Brain microvascular endothelial cell (primary cell): ENCODE data around the gene PELI2.

Experiments used
- DNase-seq: peaks from one replicate; pipeline ENCODE4 v3.0.0-alpha.2; 2020
- H3K27ac ChIP-seq: fragments of 250-450 bp; sonication (Bioruptor Pico); 2 replicates; pipeline ENCODE4 v1.5.1; 2020; ENCODE audit warnings: mild to moderate bottlenecking, moderate library complexity
- H3K27me3 ChIP-seq: fragments of 250-450 bp; sonication (Bioruptor Pico); replicated peaks from 2 replicates; pipeline ENCODE4 v1.5.1; 2020; ENCODE audit warnings: mild to moderate bottlenecking
- H3K36me3 ChIP-seq: fragments of 250-450 bp; sonication (Bioruptor Pico); replicated peaks from 2 replicates; pipeline ENCODE4 v1.5.1; 2020; ENCODE audit warnings: mild to moderate bottlenecking
- H3K4me3 ChIP-seq: 2 replicates; pipeline ENCODE4 v1.5.1; 2011; ENCODE audit warnings: low read depth, mild to moderate bottlenecking, control low read depth, low read length, moderate library complexity
- CTCF ChIP-seq: IDR thresholded peaks from 2 replicates; pipeline ENCODE4 v1.5.1; 2011; ENCODE audit warnings: low read depth, mild to moderate bottlenecking, moderate library complexity, low read length, control low read depth, inconsistent platforms; ENCODE audit errors: missing control alignments
- in situ Hi-C: cut with HindIII; loops from 2 replicates; pipeline ENCODE4 v1.10.0; 2017; ENCODE audit warnings: low sequenced_read_pairs, low pct_ligation_motif_present

Gene PELI2

DNA sequence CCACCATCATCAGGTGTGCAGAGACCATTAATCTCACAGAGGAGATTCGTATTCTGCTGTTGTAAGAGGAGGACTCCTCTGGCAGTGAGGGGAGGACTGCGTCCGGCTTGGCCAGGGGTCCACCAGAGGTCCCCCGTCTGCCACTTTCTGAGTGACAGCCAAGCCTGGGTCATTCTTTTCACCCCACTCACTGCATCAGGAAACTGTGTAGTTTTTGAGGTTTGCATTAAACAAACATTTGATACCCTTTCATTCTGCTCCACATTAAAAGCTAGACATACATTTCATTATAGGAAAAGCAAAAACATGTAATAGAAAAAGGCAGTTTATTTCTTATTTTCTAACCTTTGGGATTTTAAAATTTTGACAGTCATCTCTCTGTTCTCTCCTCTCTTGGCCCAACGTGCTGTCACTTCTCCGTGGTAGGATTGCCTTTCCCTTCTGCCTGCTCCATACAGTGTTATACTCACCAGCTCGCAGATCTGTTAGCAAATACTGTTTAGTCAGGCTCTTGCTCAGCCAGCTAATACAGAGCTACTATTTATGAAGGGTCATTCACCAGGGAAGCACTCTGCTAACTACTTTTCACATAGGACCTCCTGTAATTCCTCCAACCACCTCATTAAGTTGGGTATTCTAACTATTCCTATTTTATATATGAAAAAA, 99.3 kb downstream of the PELI2 start:
- H3K4me3 ChIP-seq = no peak overlapping the region
- no peak for DNase-seq
- no peak for TF ChIP-seq CTCF
- in situ Hi-C loops = no loop called here
- no peaks in the 10 kb centered on the region for H3K27me3 ChIP-seq
- no peaks in the 10 kb centered on the region for H3K36me3 ChIP-seq
- H3K27ac ChIP-seq = no peak overlapping the region

DNA sequence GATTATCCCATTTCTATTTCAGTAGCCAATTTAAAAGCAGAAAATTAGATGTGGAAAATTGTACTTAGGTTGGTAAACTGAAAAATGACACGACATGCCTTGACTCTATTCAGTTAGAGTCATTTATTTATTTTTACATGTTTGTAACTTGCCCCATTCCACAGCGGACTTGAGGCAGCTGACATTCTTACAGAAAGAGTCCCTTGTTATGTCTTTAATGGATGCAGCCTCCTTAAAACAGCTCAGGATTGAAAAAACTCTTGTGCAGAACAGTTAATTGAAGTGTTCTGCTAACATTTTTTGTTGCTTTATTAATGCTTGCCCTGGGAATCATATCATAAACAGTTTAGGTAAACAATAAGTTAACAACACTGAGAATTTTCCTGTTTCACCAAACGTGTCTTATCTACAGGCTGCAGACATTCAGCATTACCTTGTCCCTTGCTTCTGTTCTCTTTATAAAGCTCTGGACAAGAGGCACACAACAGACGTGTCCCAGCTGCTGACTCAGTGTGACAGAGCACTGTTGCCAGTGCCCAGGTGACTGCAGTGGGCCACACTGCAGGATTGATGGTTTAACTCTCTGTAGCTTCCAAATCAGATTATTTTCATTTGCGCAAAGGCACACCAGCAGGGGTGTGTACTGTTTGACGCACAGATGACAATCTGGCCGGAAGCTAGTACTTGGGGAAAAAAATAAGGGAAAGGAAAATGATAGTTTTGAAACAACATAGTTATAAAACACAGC, 101.6 kb downstream of the PELI2 start:
- DNase-seq = no peak
- Histone ChIP-seq H3K27me3 (no peaks in the 10 kb centered on the region), H3K4me3 (no peak overlapping the region), H3K27ac (no peak overlapping the region), H3K36me3 (no peaks in the 10 kb centered on the region)
- in situ Hi-C loops = no loop called here
- TF ChIP-seq CTCF = no peak

DNA sequence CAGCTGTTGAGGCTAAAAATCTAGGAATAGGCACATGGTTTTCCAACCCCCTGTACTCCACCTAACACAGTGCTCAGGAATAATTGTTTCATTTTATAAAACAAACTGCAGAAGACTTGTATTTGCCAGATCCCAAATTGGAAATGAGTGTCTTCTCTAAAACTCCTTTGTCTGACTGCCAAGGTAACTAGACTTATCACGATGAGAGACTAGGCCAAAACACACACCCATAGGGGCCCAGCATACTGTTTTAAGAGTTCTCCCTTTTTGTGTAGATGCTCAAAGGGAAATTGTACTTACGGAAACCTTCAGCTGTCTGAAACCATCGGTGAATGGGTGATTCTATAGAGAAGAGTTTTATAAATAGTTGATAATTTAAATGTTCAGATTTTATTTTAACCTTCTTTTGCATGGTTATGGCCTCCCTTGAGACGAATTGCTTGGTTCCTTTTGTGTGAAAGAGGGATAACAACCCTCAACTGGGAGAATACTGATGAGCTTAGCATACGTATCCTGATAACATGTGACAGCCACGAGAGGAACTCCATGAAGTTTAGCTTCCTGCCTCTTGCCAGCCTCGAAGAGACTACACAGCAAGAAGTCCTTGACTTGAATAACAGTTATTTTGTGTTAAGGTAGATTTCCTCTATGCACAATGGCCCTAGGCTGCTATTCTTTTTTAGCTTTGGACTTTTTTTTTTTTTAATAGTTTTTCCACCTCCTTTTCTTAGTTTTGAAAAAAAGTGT, 103.3 kb downstream of the PELI2 start:
- no peak overlapping the region for H3K27ac ChIP-seq
- TF ChIP-seq CTCF = no peak
- no peak for DNase-seq
- no peaks in the 10 kb centered on the region for H3K27me3 ChIP-seq
- H3K36me3 ChIP-seq = no peaks in the 10 kb centered on the region
- in situ Hi-C loops = no loop called here
- H3K4me3 ChIP-seq = no peak overlapping the region

DNA sequence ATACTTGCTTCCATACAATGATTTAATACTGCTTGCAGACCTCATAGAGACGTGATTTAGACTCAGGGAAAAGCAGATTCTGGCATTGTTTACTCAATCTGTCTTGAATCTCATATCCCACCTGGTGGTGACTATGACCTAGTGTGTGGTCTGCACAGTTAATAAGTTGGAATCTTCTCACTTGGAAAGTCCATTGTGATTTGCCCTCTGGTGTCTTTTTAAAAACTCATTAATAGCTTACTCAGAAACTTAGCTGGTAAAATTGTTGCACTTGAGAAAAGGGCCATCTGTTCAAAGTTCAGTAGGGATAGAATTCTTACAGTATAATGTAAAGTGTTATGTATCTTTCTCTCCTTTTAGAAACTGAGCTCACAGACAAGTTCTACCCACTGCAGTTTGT, 106.0 kb downstream of the PELI2 start:
- Histone ChIP-seq H3K36me3 (no peaks in the 10 kb centered on the region), H3K27me3 (no peaks in the 10 kb centered on the region), H3K4me3 (no peak overlapping the region), H3K27ac (no peak overlapping the region)
- DNase-seq = no peak
- TF ChIP-seq CTCF = no peak
- in situ Hi-C loops = no loop called here

DNA sequence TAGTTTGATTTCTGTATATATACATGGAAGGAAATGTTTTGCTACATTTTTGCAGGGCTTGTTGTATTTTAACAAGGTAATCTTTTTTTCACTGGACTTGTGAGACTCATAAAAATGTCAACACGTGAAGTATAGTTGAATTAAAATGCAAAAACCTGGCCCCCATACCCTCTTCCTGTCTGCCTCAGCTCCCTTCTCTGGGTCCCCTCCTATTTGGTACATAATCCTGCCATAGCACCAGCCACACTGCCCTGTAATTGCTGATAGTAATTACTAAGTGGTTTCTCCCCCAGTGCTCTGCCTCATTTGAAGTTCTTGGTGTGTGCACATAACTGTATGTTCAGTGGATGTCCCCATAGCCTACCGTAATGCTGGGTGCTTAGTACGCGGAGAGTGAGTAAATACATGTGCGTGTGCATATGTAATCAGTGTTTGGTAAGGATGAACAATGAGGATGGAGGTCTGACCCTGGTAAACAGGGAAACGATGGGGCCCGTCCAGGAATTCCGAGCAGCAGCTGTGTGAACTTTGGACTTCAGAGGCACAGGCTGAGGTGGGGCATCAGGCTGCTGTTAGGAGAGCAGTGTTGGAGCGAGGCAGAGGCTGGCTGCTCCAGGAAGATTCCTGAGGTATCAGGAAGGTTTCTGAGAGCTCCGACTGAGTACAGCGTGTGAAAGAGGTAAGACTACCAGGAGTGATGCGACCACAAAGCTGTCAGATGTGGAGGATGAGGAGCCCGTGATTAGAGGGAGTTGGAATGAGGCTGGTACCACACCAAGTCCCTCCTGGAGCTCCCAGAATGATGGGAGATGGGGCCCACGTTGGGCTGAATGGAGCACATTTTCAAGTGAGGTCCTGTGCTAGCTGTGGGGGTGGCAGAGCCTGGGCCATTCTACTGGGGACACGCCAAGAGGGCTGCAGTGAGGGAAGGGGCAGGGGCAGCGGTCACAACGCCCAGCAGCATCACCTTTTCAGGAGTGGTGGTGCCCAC, 106.8 kb downstream of the PELI2 start:
- in situ Hi-C loops = no loop called here
- H3K27me3 ChIP-seq = no peaks in the 10 kb centered on the region
- no peak overlapping the region for H3K27ac ChIP-seq
- DNase-seq = no peak
- TF ChIP-seq CTCF = no peak
- H3K36me3 ChIP-seq = no peaks in the 10 kb centered on the region
- no peak overlapping the region for H3K4me3 ChIP-seq
